NCI-H146 treated with DMSO at 0.1 percent for 48 hours (cell line): Measurements from ENCODE around the gene TCP1.
"Not testable (repeated sequence)": the region's sequence is repeated elsewhere in the genome, so short reads cannot be mapped to it uniquely, and the experiment has no call there.

Experiments
- DNase-seq: peaks from one replicate; lab custom pipeline; 2025; ENCODE audit not compliant: unreplicated experiment; lab: John Stamatoyannopoulos, UW

The TCP1 gene

DNA sequence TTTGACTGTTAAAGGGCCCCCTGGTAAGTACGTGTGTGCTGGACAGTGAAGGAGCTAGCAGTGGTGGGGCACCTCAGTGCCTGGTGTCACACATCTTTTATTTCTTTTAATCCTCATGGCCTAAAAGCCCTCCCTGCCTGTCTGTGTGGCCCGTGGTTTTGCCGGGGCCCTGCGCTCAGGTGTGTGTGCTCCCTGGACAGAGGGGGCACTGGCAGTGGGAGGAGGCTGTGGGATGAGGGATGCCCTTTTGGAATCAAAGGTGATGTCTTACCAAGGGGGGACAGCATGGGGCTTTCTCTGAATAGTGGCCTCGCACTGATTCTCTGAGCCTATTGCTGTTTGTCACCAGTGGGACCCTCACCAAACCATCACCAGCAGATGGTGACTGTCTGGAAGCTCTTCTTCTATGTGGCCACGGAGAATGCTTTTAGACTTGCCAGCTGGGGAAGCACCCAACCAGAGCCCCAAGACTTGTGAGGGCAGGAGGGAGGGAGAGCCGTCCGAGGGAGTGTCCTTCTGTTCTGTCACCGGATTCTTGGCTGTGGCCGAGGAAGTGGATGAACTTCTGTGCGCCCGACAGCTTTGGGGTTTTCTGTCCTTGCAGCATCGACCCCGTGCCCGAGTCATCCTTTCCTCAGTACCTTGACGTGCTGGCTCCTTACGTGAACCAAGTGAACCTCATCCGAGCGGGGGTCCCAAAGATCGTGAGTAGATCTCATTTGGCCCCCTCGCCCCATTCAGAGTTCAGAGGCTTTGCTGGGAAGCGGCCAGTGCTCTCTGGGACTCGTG is 28.7 kb upstream of the TCP1 start:
- no peak for DNase-seq

DNA sequence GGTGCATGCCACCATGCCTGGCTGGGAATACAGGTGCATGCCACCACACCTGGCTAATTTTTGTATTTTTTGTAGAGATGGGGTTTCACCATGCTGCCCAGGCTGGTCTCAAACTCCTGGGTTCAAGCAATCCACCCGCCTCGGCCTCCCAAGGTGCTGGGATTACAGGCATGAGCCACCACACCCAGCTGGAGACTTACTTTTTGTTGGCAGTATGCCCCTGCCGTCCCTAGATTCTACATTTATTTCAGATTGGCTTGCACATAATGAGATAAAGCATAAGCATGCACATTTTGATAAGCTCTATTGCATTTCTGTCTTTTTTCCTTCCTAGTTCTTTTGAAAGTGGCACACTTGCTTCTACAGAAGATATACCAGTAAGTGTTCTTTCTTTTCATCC is 27.4 kb upstream of the TCP1 start:
- DNase-seq, result not testable (repeated sequence)

DNA sequence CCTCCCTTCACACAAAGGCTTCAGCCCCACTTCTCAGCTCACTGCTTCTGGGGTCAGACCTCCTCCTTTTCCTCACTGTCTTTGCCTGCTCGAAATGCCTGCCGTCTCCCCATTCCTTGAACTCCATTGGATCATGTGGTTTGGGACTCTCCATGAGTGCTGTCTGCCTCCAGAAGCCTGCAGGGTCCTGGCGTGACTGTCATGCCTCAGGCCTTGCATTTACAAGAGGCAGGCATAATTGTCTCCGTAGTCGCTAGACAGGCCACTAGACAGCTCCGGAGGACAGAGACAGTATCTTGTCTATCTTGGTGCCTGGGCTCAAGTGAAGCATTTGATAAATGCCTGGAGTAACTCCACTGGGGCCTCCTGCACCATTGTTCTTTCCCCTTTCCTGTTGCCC is 26.0 kb upstream of the TCP1 start:
- DNase-seq, result no peak

DNA sequence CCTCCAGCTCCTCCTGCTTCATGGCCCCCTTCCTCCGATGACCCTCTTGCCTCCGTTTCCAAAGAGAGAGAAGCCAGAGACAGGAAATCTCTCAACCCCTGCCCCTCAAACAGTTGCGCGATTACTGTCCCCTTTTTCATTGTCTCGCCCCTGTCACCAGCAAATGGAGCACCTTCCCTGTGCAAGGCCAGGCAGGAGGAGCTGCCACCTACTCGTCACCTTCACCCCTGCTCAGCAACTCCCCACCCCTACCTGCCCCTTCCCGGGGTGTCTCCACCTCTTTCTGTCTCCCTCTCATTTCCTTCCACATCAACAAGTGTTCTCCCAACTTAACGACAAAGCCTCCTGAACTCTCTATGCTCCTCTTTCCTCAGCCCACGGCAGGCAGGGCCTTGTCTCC is 24.4 kb upstream of the TCP1 start:
- DNase-seq, result no peak

DNA sequence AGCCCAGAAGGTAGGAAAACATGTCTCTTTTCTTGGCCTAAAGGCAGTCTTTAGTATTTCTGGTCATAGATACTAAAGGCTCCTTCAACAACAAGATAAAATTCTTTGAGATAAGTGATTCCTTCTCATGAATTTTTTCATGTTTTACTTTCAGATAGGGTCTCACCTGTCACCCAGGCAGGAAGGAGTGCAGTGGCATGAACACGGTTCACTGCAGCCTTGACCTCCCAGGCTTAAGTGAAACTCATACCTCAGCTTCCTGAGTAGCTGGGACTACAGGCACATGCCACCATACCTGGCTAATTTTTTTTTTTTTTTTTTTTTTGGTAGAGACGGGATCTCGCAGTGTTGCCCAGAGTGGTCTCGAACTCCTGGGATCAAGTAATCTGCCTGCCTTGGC is 19.7 kb upstream of the TCP1 start:
- no peak for DNase-seq

DNA sequence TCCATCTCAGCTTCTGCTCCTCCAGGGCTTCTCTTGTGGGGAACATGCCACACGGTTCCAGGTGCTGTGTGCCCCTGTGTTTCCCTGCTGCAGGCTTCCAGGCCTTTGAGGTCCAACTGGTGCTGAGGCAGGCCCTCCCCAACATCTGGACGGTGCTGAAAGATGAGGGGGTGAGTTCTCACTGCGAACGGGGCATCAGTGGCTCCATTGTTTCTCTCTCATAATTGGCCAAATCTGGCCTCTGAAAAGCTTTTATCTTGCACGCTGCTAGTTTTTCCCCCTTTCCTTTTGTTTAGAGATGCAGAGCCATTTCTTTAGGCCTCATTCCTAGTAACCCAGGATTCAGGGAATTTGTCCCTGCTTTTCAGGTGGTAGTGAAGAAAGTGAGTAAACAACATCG is 19.2 kb upstream of the TCP1 start:
- DNase-seq, result no peak

DNA sequence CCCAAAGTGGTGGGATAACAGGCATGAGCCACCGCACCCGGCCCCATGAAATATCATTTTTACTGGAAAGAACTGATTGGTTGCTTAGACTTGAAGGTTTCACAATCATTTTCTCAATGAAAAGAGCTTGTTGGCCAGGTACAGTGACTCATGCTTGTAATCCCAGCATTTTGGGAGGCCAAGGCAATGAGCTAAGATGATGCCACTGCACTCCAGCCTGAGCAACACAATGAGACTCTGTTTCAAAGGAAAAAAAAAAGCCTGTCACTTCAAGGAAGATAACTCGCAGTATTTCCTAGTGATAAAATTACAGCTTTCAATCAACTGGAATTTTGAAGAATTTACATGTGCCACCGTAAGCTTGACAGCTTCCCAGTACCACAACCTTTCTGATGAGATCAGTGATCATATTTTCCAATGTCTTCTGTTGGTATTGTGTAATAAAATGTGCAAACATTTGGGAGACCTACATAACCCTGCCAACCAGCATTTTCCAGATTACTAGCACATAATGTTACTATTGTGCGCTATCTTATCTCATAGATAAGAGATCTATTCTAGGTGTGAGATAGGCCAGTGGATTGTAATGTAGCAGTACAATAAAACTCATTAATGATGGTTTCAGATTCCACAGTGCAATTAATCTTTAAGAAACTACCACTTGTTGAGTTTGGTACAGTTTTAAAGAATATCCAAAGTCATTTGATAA is 17.9 kb upstream of the TCP1 start:
- peak; percentile 90 for DNase-seq

DNA sequence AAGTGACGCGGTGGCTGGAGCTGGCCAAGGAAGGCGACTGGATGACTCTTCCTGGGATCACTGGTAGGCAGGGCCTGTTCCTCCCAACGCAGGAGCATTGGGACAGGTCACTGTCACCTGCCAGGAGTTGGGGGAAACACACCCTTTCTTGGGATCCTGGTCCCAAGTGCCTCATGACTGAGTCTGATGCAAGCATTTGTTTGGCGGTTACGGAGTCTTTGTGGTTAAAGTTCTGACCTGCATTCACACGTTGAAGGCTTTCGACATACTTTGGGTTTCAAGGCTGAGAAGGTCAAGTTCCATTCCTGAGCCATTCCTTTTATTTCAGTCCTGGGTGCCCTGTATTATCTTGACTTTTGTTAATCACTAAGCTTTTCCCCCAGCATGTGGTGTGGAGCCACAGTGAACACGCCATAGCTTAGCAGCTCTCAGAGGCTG is 16.6 kb upstream of the TCP1 start:
- DNase-seq, result no peak

DNA sequence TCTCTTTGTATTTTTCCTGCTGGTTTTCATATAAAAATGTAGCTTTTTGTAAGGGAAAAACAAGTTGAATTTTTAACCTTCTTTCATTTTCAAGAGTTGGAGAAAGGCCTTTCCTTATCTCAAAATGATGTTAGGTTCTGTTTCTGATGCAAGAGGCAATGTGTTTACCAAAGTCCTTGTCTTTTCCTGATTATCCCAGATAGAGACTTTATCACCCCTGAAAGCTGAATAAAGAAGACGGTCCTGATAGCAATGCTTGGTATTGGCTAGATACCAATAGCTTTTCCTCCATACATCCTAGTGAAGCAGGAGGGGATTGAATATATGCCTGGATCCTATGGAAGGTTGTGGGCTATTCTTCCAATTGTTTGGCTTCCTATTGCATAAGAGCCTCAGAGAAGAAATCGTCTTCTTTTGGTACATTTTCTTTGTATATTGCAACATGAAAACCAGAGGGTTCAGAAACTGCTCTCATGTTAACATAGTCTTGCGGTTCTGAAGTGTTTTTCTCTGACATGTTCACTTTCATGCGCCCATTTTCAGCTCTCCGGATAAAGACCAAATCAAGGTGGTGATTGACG is 16.1 kb upstream of the TCP1 start:
- no peak for DNase-seq

DNA sequence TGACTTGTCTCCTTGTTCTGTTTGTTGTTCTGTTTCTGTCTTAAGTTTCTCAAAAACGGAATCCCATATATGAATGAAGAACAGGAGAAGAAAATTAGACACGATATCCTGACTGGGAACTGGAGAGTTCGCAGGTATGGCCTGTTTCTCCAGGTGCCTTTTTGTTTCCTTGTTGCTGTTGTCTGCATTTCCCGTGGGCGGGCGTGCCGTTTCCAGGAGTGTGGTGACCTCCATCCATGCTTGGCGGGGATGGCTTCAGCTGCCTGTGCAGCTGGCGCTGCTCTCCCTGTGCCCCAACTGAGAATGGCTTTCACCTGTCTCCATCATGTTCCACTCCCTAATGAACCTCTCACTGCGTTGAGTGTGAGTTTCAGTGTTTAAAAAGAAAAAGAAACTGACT is 15.1 kb upstream of the TCP1 start:
- DNase-seq, result no peak

DNA sequence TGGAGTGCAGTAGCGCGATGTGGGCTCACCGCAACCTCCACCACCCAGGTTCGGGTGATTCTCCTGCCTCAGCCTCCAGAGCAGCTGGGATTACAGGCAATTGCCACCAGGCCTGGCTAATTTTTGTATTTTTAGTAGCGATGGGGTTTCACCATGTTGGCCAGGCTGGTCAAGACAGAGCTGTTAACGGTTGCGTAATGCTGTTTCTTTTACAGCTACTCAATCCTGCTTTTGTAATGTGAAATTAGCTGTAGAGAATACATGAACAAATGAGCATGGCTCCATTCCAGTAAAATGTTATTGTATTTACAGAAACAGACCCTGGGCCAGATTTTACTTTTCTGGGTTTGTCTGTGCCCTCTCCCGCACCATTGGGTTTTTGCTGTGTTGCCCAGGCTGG is 12.5 kb upstream of the TCP1 start:
- no peak for DNase-seq

DNA sequence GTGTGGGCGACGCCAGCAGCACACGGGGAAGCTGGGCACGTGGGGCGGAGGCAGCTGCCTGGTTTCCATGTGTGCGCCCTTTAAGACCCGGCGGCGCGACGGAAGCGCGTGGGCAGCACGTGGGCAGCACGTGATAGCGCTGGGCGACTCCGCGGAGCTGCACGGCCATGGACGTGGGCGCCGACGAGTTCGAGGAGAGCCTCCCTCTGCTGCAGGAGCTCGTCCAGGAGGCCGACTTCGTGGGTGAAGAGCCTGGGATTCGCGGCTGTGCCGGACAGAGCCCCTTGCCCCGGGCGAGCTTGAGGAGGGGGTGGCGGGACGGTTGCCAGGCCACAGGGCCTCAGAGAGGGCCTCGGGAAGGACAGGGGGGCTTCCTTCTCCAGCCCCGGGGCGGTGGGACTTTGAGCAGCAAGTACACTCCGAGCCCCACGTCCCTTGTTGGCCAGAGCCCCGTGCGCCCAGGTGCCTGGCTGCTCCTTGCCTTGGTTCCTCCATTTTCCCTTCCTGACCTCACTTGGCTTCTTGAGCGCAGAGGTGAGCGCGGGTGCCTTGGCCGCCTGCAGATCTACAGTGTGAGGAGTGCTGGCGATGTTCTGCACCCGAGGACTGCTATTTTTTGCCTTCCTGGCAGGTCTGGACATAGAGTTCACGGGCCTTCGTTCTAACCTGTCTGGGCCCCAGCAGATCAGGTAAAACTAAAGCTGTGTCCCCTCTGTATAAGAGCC is 10.9 kb upstream of the TCP1 start, which contains the start of gene PNLDC1:
PNLDC1 (plus strand) TSS at position 136 of the 725 bp plus-strand sequence; CDS start at position 168, 32 bp downstream.
- no peak for DNase-seq

DNA sequence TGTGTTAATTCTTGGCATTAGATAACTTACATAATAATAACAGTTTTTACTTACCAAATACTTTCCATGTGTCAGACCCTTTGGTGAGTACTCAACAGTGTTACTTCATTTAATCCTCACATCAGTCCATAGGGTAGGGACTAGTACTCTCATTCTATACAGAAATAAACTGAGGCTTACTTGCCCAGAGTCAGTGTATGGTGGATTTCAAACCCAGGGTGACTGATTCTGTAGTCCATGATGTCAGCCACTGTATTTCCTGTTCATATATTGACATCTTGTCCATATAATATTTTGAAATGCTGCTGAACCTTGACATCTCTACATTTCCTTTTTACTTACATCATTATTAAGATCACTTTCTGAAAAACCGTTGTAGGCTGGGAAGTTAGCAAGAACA is 8.2 kb upstream of the TCP1 start:
- no peak for DNase-seq

DNA sequence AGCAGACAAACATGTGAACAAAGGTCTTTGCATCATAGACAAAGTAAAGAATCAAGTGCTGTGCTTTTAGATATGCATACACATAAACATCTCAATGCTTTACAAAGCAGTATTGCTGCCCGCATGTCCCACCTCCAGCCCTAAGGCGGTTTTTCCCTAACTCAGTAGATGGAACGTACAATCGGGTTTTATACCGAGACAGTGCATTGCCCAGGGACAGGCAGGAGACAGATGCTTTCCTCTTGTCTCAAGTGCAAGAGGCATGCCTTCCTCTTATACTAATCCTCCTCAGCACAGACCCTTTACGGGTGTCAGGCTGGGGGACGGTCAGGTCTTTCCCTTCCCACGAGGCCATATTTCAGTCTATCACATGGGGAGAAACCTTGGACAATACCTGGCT is 5.6 kb upstream of the TCP1 start:
- not testable (repeated sequence) for DNase-seq

DNA sequence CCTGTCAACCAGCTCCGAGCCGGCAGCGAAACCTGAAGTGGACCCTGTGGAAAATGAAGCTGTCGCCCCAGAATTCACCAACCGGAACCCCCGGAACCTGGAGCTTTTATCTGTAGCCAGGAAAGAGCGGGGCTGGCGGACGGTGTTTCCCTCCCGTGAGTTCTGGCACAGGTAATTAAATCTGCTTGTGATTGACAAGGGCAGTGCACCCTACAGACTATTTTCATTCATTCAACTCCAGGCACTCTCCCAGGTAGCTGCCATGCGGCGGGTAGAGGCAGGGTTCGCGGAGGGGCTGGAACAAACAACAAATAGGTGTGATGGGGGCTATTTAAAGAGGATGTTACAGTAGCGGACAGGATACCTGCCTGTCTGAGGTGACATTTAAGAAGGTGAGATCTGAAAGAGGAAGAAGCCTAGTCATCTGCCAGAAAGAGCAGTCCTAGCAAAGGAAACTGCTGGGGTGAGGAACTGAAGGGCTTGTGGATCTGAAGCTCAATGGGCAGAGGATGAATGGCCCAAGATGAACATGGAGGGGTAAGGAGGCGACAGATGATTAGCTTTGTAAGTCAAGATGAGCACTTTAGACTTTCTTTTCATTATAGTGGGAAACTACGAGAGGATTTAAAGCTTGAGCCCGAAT is 1.7 kb upstream of the TCP1 start:
- DNase-seq, result peak; percentile 42

DNA sequence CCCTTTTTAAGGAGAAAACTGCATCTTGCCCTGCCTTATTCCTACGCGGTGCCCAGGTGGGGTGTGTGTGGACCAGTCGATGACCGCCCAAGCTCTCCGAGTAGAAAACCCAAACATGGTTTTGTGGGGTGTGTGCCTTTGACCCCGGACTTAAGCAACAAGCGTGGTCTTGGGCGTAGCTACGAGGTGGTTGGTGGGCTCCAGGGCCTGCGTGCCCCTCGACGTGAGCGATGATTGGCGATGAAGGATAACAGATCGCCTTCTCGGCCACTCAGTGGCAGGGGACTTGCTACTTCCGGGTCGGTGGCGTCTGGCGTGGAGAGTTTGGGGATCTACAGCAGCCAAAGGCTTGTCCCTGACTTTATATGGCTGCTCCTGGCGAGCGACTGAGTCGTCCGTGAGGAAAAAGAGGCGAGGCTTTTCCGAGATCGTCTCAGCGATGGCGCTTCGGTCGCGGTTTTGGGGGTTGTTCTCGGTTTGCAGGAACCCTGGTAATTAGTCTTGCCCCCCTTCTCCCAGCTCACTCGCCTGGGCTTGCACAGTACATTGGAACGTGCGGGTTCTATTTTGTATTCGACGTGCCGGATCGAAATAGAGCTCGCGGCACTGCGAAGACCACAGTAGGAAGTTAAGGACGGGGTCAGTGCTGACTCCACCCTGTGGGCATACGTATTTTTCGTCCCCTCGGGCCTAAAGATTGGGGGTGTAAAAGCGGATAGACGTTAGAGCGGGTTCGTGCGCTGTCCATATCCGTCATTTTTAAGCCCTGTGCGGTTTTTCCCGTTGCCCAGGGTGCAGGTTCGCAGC is 950 bp upstream of the TCP1 start, which contains the start of gene MRPL18:
MRPL18 (plus strand) TSS at position 319 of the 807 bp plus-strand sequence; CDS start at position 440, 121 bp downstream.
- DNase-seq, result peak; percentile 98

DNA sequence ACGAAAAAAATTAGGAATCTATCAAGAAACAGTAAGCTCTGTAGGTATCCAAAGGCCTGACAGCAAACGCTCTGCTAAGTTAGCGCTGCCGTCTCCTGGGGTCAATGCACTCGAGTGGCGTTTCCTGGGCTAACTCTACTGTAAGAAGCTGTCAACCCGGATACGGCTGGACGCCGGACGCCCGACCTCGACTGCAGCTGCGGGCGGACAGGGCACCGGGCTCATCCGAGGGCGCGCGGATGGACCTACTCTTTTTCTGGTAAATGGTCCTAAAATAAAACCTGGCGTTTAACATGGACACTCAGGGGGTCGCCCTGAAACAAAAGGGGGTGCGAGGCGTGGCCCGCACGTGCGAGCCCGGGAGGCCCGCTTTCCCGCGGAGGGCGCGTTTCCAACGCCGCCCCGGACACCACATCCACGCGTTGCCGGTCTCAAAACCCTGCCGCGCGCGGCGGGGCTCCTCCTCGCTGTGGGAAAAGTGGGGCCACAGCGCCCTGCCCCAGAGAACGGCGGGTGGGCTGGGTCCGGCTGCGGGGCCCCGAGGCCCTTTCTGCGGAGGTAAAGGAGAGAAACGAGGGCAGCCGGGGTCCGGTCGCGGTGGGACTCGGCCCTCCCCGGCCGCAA is 537 bp downstream of the TCP1 start:
- no peak for DNase-seq

DNA sequence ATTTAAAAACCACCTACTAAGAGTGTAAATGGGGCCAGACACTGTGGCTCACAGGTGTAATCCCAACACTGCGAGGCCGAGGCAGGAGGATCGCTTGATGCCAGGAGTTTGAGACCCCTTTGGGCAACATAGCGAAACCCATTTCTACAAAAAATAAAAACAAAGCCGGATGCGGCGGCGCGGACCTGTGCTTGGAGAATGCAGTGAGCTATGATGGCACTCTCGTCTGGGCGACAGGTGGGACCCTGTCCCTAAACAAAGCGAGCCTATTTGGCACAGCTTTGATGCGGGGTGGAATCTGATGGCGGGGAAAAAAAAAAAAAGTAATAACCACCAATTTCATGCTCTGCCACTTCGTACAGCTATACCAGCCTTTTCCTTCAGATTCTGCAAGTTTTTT is 1.1 kb downstream of the TCP1 start:
- DNase-seq, result no peak

DNA sequence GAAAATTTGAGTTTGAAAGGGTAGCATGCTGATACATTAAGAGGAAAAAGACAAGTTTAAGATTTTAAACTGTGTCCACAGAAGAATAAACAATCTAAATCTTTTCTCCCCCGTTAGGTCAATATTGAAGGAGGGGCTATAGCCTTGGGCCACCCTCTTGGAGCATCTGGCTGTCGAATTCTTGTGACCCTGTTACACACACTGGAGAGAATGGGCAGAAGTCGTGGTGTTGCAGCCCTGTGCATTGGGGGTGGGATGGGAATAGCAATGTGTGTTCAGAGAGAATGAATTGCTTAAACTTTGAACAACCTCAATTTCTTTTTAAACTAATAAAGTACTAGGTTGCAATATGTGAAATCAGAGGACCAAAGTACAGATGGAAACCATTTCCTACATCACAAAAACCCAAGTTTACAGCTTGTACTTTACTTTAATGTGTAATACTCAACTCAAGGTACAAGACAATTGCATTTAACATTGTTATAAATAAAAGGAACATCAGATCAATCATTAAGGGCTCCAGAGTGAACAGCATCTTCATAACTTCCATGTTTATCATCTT is 10.8 kb downstream of the TCP1 start:
- no peak for DNase-seq
